GM12892 (cell line): ENCODE measurements around the gene NCBP3.

ENCODE experiments used
- POLR2AphosphoS5 ChIP-seq: IDR thresholded peaks from 2 replicates; pipeline ENCODE4 v1.6.1; 2011; ENCODE audit warnings: low read depth, low read length, control low read depth
- TAF1 ChIP-seq: IDR thresholded peaks from 2 replicates; pipeline ENCODE4 v1.6.1; 2011; ENCODE audit warnings: low read depth, mild to moderate bottlenecking, control low read depth, low read length, borderline replicate concordance

DNA sequence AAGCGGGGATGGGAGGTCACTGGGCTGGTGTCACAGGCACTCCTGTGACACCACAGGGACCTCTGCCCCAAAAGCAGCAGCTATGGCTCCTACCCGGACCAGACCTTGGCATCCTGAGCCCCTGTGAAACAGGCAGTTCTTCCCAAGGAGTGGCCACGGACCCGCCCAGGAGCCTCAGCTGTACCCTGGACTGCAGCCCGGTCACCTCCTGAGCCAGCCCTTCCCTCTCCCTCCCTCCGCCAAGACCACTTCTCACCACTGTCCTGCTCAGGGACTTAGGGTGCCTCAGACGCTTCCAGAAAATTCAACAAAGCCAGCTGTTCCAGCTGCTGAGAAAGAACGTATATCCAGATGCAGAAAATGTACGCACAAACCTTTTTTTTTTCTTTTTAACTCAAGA lies 13.9 kb upstream of the NCBP3 start:
- TF ChIP-seq TAF1 (no peak), POLR2AphosphoS5 (no peak)
